Mammary epithelial cell (primary cell): ENCODE measurements around the gene TEKT3.

ENCODE experiments used
- EZH2 ChIP-seq: IDR thresholded peaks from 2 replicates; pipeline ENCODE4 v1.6.1; 2012; ENCODE audit warnings: low read length, inconsistent platforms, borderline replicate concordance
- TF ChIP-seq, protein P1 (sequence below), 2 donors: IDR thresholded peaks in 1 of 2; conservative IDR thresholded peaks in 1 of 2; 2 replicates each; pipeline ENCODE4 v1.5.1; 2011 to 2012; ENCODE audit warnings: inconsistent platforms in 2 of 2, low read length in 2 of 2, mild to moderate bottlenecking in 2 of 2, control low read depth in 1 of 2, low read depth in 1 of 2; ENCODE audit not compliant: insufficient read depth in 1 of 2; ENCODE audit errors: extremely low read depth in 1 of 2

DNA sequence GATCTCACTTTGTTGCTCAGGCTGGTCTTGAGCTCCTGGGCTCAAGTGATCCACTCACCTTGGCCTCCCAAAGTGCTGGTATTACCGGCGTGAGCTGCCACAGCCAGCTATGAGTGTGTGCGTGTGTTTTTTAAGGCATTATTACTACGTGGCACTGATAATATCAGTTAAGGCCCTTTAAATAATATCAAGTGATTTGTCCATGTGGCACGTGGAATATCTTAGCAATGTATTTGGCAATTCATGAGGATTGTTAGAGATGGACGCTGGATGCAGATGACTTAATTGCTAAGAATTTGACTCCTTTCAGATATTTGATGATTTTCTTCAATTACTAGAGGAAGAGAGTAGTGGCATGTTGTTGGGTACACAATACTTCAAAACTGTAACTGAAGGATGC is 50.8 kb downstream of the TEKT3 start:
- TF ChIP-seq, protein P1, sequence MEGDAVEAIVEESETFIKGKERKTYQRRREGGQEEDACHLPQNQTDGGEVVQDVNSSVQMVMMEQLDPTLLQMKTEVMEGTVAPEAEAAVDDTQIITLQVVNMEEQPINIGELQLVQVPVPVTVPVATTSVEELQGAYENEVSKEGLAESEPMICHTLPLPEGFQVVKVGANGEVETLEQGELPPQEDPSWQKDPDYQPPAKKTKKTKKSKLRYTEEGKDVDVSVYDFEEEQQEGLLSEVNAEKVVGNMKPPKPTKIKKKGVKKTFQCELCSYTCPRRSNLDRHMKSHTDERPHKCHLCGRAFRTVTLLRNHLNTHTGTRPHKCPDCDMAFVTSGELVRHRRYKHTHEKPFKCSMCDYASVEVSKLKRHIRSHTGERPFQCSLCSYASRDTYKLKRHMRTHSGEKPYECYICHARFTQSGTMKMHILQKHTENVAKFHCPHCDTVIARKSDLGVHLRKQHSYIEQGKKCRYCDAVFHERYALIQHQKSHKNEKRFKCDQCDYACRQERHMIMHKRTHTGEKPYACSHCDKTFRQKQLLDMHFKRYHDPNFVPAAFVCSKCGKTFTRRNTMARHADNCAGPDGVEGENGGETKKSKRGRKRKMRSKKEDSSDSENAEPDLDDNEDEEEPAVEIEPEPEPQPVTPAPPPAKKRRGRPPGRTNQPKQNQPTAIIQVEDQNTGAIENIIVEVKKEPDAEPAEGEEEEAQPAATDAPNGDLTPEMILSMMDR (conservative IDR thresholded peaks at IDR 0.05 in 1 of 2, IDR thresholded peaks at IDR 0.05 in 1 of 2; ENCODE audit: extremely low read depth in 1 of 2, insufficient read depth in 1 of 2, low read depth in 1 of 2, low read length in 2 of 2), result no peak
- no peak for TF ChIP-seq EZH2
